GM12864 (cell line): ENCODE results near the gene RFC3.

Experiments
- DNase-seq: peaks from one replicate; pipeline ENCODE4 v3.0.0-alpha.2; 2011; ENCODE audit warnings: low read depth
- H3K4me3 ChIP-seq: 2 replicates; pipeline ENCODE4 v1.5.1; 2011; ENCODE audit warnings: mild to moderate bottlenecking, low read depth, low read length, control low read depth
- TF ChIP-seq, protein P1 (sequence below): IDR thresholded peaks from 2 replicates; pipeline ENCODE4 v1.5.1; 2011; ENCODE audit warnings: low read depth, mild to moderate bottlenecking, moderate library complexity, low read length, control low read depth, inconsistent platforms; ENCODE audit errors: missing control alignments

RFC3 gene

DNA sequence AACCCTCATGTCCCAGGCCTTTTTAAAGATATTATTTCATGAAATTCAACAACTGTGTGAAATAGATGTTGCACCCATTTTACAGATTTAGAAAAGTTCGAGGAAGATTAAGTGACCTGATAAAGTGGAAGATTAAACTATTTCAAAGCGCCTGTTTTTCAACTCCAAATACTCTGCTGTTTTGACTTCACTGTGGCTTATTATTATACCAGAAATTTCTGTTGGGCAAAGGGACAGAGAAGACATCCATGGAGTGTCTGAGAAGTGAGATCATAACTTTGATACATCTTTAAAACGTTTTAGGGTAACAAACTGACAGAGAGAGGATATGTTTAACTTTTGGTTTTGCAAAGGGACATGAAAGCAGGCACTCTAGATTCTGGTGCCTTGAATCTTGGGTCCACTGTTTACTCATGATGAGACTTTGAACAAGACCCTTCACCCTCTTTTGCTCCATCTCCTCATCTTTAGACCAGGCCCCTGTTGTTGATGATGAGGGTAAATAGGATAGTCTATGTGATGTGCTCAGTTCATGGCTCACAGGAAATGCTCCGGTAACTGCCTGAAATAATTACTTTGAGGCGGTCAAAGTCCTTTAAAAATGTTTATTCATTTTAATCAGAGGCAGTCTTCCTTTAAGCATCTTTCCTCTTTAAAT lies 55.4 kb downstream of the RFC3 start:
- no peak for DNase-seq
- no peak overlapping the region for H3K4me3 ChIP-seq
- TF ChIP-seq, protein P1, sequence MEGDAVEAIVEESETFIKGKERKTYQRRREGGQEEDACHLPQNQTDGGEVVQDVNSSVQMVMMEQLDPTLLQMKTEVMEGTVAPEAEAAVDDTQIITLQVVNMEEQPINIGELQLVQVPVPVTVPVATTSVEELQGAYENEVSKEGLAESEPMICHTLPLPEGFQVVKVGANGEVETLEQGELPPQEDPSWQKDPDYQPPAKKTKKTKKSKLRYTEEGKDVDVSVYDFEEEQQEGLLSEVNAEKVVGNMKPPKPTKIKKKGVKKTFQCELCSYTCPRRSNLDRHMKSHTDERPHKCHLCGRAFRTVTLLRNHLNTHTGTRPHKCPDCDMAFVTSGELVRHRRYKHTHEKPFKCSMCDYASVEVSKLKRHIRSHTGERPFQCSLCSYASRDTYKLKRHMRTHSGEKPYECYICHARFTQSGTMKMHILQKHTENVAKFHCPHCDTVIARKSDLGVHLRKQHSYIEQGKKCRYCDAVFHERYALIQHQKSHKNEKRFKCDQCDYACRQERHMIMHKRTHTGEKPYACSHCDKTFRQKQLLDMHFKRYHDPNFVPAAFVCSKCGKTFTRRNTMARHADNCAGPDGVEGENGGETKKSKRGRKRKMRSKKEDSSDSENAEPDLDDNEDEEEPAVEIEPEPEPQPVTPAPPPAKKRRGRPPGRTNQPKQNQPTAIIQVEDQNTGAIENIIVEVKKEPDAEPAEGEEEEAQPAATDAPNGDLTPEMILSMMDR, result no peak

DNA sequence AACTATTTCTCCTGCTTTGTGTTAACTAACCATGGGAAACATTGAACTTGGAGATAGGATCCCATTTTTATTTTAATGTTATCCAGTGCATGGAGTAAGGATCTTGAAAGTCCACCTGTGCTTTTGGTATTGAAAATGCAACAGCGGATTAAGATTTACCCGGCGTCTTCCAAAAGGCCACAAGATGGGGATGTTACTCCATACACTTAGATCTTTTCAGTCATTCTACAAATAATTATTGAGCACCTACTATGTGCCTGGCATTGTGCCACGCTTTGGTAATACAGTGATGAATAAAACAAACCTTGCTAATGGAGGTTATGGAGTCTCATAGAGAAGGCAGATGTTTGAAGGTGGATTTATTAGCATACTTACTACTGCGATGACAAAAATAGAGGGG lies 56.9 kb downstream of the RFC3 start:
- no peak overlapping the region for H3K4me3 ChIP-seq
- TF ChIP-seq, protein P1, result no peak
- DNase-seq, result no peak

DNA sequence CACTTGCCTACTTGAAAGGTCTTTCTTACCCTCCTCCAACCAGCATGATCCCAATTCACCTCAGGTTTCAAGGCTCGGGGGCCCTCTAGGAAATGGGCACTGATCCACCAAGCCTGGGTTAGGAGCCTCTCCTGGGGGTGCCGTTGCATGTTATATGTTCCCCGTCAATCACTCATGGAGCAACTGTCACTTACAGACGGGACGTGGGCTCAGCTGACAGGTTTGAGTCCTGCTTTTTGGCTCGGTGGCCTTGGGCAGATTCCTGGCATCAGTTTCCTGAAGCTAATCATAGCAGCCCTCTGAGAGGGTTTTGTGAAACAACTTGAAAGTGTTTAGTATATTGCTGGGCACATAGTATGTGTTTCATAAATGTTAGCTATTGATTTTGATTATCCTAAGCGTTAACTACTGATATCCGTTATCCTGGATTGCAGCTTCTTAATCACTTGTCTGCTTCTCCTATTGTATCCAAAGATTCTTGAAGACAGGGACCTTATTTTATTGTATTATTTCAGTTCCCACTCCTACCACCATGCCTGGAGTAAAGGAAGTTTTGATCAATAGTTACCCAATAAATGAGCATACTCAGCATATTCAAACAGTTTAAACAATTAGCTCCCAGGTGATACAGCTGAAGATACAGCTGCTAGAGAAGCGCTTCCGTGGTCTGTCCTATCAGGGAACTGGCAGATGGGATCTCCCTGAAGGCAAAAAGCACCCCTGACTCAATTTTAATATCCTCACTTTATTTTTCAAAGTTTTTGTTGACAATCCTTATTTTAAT lies 57.9 kb downstream of the RFC3 start:
- DNase-seq, result no peak
- no peak overlapping the region for H3K4me3 ChIP-seq
- TF ChIP-seq, protein P1, result no peak

DNA sequence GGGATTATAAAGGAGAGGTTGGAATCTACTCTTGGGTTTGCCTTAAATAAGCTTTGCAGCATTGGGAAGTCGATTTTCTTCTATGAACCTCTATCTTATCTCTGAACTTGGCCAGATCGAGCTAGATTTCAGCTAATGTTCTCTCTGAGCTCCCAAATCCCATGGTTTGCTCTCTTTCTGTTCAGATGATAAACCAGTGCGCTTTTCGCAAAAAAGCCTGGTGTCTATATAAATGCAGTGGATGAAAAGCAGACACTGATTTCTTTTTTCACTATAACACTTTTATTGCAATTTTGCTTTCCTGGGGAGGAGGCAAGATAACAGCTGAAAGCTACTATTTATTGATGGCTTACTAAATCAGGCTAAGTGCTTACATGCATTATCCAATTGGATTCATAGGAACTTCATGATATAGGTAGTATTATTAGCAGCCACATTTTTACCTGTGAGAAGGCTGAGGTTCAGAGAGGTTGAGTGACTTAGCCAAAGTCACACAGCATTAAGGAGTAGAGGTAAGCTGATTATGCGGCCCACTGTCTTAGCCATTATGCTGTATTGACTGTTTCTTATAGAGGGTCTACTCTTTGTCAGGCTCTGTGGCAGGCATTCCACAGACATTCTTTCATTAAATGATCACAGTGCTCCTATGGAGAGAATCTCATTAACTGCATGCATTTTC lies 58.9 kb downstream of the RFC3 start:
- TF ChIP-seq, protein P1, result no peak
- DNase-seq, result no peak
- H3K4me3 ChIP-seq, result no peak overlapping the region

DNA sequence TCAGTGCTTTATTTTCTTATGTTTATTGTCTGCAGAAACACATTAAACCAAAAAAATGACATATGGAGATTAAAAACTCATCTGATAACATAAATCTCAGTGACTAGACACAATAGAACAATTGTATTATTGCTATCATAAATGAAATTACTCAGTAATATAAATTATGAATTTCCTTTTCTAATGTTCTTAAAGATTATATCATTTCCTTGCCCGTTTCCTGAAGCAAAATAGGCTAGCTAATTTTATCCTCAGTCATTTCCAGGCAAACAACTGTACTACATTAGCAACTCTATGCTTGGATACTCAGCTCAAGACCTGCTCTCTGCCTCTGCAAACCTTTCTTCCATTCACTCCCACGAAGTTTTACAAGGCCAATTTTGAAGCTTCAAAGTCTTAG lies 61.2 kb downstream of the RFC3 start:
- no peak for DNase-seq
- TF ChIP-seq, protein P1, result no peak
- no peak overlapping the region for H3K4me3 ChIP-seq

DNA sequence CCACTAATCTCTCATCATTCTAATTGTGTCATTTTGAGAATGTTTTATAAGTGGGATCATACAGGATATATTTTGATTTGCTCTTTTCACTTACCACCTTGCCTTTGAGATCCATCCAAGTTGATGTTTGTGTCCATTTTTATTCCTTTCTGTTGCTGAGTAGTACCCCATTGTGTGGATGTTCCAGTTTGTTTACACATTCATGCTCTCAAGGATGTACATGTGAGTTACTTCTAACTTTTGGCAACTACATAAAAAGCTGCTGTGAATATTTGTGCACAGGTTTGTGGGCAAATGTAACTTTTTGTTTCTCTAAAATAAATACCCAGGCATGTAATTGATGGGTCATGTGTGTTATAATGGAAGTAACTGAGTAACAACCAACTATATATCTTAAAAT lies 64.9 kb downstream of the RFC3 start:
- no peak overlapping the region for H3K4me3 ChIP-seq
- no peak for DNase-seq
- TF ChIP-seq, protein P1, result no peak
